Stimulated activated CD4-positive, alpha-beta T cell treated with anti-CD3 and anti-CD28 coated beads, Interleukin-2, amount 100 ng/mL, for 48 hours (primary cell): ENCODE data around the gene LEFTY2.
A peak's percentile ranks its signal among the peaks of the same experiment; 100 is the strongest.
"Not testable (repeated sequence)": the region's sequence is repeated elsewhere in the genome, so short reads cannot be mapped to it uniquely, and the experiment has no call there.

Source experiments
- DNase-seq, 2 donors: peaks; one replicate each; pipeline ENCODE4 v3.0.0-alpha.2; 2020

LEFTY2 gene

GRCh38 chr1:225899044-225899925 lies 41.7 kb downstream of the LEFTY2 start:
- no peak for DNase-seq

- no peak for DNase-seq
Measured at GRCh38 chr1:225897595-225898514, 43.2 kb downstream of the LEFTY2 start.

GRCh38 chr1:225896937-225897549 lies 44.0 kb downstream of the LEFTY2 start:
- peak; percentile 44 to 52 for DNase-seq

- no peak for DNase-seq
Measured at GRCh38 chr1:225896494-225896893, 44.5 kb downstream of the LEFTY2 start.

- DNase-seq: no peak
Measured at GRCh38 chr1:225892307-225892706, 48.7 kb downstream of the LEFTY2 start.

GRCh38 chr1:225891229-225891972 lies 49.6 kb downstream of the LEFTY2 start:
- no peak for DNase-seq

- DNase-seq: no peak
Measured at GRCh38 chr1:225890346-225891228, 50.4 kb downstream of the LEFTY2 start.

- DNase-seq: no peak
Measured at GRCh38 chr1:225889743-225890142, 51.3 kb downstream of the LEFTY2 start.

GRCh38 chr1:225888898-225889601 lies 52.0 kb downstream of the LEFTY2 start, which contains the start of gene LEFTY1:
Gene LEFTY1 (minus strand): TSS chr1:225889146. CDS start chr1:225889066, 80 bp downstream.
- DNase-seq: no peak

- DNase-seq: no peak
Measured at GRCh38 chr1:225888289-225888897, 52.6 kb downstream of the LEFTY2 start.

GRCh38 chr1:225887554-225888288 lies 53.3 kb downstream of the LEFTY2 start:
- not testable (repeated sequence) for DNase-seq

- no peak for DNase-seq
Measured at GRCh38 chr1:225887030-225887314, 54.0 kb downstream of the LEFTY2 start.
